Activated T-cell treated with anti-CD3 and anti-CD28 coated beads, Interleukin-2, amount 50 U/mL, for 48 hours (primary cell): ENCODE measurements around the gene CCT7.
A peak's percentile ranks its signal among the peaks of the same experiment; 100 is the strongest.

Experiments used
- DNase-seq, 2 experiments: peaks; one replicate each; pipeline ENCODE4 v3.0.0-alpha.2; 2020

CCT7 gene

DNA sequence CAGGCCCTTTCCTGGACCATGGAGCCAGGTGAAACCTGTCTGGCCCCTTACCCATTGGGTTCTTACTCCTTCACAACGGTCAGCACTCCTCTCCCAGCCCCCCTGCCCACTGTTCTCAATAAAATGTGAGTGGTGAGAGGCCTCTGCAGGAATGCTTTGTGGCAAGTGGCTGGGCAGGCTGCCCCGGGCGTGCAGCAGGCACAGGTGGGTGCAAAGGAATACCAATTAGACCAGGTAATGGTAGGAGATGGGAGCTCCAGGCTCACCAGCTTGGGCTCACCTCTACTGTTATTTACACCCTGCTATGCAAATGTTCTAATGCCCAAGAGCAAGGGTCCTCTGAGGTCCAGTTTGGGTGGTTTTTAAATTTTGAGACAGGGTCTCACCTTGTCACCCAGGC is 7.0 kb upstream of the CCT7 start:
- no peak for DNase-seq

DNA sequence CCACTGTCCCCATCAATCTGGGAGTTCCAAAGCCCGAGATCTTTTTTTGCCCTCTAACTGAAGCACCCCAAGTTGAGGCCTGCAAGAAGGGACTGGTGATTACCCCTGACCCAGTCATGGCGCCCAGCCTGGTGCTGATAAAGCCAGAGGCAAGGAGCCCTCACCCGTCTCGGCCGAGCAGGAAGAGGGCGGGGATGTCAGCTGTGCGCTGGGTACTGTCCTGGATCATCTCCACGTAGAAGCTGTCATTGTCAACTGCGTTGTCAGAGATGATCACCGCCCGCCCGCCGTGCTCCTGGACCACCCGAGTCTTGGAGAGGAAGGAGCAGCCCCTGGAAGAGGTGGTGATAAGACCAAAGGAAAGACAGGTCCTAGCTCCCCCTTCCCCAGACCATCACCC is 5.5 kb upstream of the CCT7 start:
- no peak for DNase-seq

DNA sequence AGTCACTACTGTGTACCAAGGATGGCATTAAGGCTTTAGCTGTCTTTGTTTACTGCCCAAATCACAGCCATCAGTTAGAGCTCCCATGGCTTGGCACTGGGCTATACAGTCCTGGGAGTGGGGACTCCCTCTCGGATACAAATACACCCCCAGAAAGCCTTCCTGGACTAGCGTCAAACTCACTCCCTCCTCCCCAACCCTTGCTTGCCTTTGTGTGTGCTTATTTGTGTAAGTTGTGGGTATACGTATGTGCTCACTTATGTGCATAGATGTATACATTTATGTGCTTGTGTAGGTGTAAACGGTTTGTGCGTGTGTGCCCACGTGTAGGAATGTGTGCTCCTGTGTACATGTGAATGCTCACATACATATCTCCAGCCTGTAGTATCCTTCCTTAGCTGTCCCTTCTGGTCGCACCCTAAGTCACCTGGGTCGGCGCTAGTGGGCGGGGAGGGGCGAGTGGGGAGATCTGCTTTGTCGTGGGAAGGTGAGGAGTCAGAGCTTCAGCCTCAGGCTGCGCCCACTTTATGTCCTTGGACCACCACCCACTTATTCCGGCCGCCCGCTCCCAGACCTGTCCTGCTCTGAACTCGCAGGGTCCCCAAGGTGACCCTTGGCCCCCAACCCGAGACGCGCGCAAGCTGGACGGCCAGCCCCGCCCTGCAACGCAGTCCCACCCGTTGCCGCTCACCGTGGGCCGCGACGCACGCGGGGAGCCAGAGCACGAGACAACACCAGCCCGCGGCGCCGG is 1.5 kb upstream of the CCT7 start:
- DNase-seq: peak; percentile 61 to 63

DNA sequence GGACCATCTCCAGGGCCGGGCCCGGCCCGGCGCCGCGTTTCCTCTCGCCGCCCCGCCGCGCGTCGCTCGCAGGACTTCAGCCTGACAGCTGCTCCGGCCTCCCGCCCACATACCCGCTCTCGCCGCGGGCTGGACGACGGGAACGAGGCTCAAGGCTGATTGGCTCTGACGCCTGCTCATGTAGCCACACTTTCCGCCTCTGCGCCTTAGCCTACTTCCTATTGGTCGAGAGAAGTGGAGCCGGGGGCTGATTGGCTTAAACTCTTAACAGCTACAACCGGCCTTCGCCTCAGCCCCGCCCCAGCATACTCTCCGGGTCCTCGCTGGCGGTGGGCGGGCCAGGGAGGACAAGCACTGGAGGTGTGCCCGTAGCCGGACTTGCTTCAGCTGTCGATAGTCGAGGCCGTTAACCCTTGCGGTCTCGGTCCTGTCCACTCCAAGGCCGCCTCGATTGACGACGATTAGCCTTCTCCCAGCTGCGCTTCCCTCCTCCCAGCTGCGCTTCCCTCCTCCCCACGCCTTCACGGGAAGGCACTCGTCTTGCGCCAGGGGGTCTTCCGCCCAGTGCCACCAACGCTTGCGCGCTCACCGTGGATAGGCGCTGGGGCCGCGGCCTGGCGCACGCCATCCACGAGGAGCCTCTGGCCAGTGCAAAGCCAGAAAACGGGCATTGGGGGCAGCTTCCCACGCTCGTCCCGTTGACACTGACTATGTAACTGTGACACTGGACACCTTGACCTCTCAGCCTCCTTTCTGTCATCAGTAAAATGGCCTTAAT is 765 bp upstream of the CCT7 start, which contains the start of gene PRADC1:
Gene PRADC1, minus strand, starts transcription at position 86 of the 778 bp plus-strand sequence. Its CDS starts 79 bp downstream, at position 7.
- peak; percentile 92 to 94 for DNase-seq

DNA sequence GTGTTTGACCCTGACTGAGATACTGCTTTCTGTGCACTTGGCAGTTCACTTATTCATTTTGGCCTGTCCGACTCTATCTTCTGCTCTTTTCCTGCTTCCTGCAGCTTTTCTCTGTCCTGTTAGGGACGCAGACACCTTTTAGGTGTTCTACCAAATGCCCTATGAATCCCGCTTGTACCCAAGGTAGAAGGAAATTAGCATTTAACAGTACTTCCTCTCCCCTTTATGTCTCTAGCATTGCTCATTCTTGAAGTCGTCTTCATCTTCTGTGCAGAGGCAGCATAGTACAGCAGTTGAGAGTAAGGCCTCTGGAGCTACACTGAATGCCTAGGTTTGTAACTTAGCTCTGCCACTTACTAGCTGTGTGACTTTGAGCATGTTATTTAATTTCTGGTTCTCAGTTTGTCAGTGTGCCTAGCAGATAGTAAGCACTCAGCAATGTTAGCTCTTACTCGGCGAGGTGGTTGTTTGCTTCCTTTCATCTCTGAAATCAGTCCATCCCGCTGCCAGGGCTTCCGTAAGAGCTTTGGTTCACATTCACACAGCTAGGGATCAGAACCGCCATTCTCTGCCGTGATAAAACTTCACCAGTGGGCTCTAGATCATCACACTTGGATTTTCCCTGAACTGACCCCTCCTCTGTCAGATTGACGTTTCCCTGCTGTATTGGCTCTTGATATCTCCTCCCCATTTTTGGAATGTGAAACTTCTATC is 1.4 kb downstream of the CCT7 start:
- DNase-seq: no peak

DNA sequence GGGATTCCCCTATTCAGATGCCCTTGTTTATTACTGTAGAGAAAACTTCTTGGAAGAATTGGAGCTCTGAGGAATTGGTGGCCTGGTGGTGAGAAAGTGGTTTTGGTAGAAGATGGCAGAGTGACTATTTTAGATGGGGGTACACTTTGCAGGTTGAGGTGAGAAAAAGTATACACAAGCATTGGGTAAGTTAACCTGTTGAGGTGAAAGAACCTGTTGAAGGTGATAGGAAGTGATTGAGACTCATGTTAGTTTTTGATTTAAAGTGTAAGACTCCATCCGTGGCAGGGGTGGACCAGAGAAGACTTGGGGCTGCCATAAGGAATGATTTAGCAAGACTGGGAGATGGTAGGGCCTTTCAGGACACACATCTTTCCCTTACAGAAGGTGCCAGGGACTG is 3.1 kb downstream of the CCT7 start:
- DNase-seq: no peak

DNA sequence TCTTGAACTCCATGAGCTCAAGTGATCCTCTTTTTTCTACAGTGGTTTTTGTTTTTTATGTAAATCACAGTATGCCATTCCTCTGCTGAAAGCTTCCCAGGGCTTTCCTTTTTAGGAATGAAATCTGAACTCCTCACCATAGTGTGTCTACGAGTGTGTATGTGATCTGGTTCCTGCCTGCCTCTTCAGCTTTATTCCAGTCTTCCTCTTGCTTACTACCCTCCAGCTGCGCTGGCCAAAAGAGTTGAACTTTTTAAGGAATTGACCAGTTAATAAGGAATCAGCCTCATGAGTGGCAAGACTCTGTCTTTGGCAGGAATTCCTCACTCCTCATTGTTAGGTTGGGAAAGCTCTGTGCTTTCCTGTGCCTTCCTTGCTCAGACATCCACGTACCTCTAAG is 4.0 kb downstream of the CCT7 start:
- no peak for DNase-seq

DNA sequence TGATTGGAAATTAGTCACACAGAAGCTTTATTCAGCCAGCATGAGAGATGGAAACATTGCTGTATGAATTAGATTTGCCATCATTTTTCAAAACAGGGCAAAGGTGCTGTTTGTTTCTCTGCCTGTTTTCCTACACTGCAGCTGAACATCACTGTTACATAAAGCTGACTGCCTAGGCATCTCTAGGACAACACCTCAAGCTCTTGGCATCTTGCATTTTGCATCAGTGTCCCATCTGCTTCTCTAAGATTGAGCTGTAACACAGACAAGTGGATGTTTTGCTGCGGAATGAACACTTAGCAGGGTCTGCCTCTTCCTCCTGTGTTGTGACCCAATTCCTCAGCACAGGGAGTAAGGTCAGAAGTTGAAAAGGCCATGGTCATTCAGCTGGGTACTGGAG is 4.9 kb downstream of the CCT7 start:
- DNase-seq: no peak

DNA sequence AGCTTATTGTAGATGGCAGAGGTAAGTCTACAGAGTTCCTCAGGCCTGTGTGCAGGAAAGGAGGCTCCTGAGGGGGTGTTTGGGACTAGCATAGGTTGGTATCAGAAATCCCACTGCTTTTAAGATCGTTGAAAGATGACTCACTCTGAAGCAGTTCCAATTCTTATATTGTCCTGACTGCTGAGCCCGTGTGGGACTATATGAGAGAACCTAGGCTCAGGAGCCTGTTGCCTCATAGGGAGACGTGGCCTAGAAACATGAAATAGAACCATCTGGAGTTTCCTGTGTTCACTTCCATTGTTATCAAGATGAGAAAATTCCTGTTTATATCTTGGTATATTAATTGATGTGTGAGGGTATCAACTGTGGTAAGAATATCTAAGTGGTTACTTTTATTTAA is 5.7 kb downstream of the CCT7 start:
- no peak for DNase-seq

DNA sequence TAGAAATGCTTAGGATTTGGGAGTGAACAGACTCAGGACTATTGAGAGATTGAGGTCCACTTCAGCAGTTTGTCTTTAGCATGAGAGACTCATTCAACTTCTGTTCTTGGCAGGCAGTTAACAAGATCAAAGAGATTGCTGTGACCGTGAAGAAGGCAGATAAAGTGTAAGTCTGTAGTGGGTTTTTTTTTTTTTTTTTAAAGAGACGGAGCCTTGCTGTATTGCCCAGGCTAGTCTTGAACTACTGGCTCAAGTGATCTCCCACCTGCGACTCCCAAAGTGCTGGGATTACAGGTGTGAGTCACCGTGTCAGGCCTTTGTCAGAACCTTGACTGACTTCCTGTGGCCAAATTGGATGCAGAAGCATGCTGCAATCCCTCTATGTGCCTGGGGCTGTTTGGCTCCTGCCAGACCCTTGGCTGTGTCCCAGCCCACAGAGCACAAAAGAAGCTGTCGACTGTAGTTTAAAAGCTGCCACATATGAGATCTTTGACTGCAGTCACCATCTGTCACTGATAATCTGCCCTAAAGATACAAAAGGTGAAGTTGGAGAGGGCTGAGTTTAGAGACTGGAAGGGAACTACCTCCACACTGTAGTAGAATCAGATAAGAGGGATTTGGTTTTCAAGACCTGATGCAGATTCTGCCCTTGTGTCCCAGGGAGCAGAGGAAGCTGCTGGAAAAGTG is 9.9 kb downstream of the CCT7 start:
- DNase-seq: no peak

DNA sequence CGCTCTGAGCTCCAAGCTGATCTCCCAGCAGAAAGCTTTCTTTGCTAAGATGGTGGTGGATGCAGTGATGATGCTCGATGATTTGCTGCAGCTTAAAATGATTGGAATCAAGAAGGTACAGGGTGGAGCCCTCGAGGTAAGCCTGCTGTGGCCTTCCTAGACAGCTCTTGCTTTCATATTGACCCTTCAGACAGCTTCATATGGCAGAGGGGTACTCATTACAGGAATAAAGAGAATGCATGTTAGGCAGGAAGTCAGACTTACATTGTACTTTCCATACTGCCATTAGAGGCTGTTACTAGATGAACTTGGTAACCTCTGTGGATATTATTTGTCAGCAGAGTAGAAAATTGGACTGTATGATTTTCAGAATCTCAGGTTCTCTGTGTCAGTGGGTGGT is 10.5 kb downstream of the CCT7 start:
- DNase-seq: no peak

DNA sequence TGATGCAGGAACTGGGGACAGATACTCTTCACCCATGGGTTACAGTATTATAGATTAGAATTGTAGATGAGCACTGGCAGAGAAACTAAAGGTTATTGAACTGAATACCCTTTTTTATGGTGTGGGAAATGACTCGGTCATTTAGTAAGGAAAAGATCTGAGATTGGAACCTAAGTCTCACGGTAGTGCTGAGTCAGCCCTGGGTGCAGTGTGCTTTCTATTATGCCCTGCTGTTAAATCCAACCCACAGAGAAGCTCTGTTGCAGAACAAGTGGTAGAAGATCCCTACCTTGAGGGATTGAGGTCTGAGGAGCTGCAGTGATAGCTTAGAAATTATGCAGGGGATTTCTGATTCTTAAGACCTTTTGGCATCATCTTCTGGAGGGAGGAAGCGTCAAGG is 12.7 kb downstream of the CCT7 start:
- DNase-seq: no peak

DNA sequence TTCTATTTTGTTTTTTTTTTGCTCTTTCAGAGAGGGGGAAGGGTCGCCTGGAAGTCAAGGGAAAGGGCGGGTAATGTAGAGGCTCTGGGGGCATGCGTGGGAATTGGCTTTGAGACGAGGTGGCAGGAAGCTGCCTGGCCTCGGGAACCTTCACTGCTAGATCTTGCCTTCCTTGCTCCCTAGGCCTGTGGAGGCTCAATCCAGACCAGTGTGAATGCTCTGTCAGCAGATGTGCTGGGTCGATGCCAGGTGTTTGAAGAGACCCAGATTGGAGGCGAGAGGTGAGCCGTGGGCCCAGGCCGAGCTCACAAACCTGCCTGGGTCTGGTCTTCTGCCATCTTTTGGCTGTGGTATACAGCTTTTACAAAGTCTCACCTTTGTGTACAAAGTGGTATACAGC is 15.5 kb downstream of the CCT7 start:
- DNase-seq: no peak

DNA sequence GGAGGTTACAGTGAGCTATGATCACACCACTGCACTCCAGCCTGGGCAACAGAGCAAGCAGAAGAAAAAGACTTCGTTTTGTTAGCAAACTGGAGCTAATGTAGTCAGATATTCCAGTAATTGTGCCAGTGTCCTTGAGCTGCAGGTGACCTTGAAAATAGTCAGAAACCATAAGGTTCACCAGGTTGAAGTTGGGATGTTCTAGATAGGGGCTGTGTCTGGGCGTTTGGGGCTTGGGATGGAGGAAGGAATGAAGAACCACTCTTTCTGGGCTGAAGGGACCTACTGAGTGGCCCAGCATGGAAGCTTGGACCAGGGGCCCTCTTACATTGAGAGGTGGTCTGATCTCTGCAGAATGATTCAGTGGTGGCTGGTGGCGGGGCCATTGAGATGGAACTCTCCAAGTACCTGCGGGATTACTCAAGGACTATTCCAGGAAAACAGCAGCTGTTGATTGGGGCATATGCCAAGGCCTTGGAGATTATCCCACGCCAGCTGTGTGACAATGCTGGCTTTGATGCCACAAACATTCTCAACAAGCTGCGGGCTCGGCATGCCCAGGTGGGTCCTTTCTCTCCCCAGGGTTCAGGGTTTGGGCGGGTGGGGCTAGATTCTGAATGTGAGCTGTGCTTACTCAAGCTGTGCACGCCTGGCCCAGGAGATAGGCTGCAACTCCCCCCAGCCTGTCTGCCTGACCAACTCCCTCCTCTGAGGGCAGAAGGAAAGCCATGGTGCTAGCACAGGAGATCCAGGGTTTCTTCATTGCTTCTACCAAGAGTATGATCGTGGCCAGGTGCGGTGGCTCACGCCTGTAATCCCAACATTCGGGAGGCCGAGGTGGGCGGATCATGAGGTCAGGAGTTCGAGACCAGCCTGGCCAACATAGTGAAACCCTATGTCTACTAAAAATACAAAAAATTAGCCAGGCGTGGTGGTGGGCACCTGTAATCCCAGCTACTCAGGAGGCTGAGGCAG is 17.1 kb downstream of the CCT7 start:
- DNase-seq: no peak

DNA sequence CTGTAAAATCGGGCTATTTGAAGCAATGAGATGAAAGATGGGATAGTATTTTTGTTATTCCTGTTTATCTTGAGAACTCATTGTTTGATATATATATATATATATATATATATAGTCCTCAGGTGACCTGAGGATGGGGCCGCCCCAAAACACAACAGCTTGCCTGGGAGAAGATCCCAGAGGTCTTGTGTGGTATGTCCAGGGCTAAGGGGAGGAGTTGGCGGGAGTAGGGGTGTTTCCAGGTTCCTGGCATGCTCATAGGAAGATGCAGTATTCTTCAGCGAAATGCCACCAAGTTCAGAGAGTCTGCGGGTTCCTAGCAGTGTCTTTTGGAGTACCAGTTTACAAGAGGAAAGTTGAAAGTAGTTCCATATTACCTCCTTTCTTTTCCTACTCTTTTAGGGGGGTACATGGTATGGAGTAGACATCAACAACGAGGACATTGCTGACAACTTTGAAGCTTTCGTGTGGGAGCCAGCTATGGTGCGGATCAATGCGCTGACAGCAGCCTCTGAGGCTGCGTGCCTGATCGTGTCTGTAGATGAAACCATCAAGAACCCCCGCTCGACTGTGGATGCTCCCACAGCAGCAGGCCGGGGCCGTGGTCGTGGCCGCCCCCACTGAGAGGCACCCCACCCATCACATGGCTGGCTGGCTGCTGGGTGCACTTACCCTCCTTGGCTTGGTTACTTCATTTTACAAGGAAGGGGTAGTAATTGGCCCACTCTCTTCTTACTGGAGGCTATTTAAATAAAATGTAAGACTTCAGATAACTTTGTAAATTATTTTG is 18.3 kb downstream of the CCT7 start:
- no peak for DNase-seq

DNA sequence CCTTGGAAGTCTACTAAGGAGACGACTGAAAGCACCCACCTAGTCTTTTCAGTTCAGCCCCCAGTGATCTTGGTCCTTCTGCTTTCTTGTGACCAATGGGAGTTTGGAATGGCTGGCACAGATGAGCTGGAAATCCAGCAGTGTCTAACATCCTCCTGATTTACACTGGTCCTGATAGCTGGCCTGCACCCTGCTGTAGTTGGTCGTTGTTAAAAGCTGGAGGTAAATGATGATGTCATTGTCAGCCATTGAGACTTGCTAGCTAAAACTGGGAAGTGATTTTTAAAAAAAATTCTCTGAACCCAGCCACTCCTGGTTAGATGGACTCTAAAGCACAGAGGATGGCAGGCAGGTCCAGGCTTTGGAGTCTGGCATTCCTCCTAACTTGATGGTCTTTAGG is 19.3 kb downstream of the CCT7 start:
- DNase-seq: no peak

DNA sequence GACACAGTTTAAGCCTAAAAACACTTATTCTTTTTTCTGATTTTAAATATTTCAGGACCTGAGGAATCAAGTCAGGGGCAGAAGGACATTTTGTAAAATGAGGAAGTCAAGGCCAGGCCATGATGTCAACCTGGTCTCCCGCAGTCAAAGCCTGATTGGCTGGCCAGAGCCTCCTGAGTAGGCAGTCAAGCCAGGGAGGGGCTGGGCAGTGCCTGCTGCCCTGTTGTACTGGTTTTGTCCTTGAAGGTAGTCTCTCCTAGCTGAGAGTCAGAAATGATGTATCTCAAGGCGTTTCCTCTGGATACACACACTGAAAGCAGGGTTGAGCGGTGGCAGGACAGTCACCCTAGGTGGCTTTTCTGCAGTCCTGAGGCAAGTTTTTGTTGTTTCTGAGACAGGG is 19.8 kb downstream of the CCT7 start:
- DNase-seq: no peak

DNA sequence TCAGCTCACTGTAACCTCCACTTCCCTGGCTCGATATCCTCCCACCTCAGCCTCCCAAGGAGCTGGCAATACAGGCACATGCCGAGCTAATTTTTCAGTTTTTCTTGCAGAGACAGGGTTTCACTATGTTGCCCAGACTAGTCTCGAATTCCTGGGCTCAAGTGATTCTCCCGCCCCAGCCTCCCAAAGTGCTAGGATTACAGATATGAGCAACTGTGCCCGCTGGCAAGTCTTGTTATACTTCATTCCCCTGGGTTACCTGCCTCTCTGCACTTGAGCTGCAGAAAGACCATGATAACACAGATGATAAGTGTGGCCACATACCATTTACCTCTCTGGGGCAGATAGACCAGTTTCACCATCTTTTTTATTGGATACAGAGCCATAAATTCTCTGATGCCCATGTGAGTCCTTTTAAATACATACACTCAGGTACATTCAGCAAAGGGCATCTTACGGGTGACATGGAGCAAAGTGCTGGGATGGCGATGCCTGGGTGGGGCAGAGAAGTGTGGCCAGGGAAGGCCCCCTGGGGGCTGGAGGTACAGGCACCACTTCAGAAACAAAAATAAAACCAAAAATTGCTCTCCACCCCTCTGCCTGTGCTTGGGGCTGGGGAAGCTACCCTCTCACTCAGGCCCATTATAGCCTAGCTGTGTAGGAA is 20.4 kb downstream of the CCT7 start:
- DNase-seq: no peak

DNA sequence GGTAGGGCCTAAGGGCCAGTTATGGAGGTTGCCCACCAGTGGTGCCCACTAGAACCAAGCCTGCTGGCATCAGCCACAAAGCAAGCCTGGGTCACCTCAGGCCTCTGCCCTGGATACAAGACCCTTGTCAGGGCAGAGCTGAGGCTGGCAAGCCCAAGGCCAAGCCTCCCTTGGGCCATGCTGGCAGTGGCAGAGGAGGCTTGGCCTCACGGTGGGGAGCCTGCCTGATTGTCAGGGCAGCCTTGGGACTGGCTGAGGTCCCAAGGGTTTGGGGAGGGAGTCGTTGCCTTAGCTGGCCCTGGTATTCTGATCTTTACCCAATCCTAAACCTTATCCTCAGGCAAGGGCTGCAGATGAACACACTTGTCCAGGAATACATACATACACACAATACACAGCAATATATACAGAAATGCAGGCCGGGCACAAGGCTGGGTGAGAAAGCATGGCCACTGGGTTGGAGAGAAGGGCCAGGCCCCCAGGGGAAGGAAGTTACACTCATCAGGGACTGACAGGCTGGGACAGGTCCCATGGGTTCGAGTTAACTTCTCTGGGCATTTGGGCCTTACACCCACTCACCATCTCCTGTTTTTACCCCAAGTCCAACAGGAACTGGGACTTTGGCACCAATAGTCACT is 21.0 kb downstream of the CCT7 start:
- no peak for DNase-seq
